NCI-H1930 (cell line): ENCODE results near the gene GPR52.
"Not testable (repeated sequence)": the region's sequence is repeated elsewhere in the genome, so short reads cannot be mapped to it uniquely, and the experiment has no call there.

Experiments
- DNase-seq, 2 experiments: peaks; one replicate each; lab custom pipeline; 2025; lab: John Stamatoyannopoulos, UW

The GPR52 gene, protein sequence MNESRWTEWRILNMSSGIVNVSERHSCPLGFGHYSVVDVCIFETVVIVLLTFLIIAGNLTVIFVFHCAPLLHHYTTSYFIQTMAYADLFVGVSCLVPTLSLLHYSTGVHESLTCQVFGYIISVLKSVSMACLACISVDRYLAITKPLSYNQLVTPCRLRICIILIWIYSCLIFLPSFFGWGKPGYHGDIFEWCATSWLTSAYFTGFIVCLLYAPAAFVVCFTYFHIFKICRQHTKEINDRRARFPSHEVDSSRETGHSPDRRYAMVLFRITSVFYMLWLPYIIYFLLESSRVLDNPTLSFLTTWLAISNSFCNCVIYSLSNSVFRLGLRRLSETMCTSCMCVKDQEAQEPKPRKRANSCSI

DNA sequence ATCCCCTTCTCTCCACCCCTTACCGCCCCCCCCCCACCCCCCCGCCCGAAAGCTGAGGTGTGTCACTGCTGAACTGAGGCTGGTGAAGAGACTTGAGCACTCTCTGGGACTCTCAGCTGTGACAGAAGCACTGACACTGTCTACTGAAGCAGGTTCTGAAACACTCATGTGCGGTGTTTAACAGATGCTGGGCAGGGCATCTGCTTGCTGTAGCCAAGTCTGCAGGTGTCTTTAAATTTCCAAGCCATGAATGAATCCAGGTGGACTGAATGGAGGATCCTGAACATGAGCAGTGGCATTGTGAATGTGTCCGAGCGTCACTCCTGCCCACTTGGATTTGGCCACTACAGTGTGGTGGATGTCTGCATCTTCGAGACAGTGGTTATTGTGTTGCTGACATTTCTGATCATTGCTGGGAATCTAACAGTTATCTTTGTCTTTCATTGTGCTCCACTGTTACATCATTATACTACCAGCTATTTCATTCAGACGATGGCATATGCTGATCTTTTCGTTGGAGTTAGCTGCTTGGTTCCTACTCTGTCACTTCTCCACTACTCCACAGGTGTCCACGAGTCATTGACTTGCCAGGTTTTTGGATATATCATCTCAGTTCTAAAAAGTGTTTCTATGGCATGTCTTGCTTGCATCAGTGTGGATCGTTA, at the start of gene GPR52:
Gene GPR52, plus strand, starts transcription at position 99 of the 665 bp plus-strand sequence. Its CDS starts 148 bp downstream, at position 247.
- no peak for DNase-seq

DNA sequence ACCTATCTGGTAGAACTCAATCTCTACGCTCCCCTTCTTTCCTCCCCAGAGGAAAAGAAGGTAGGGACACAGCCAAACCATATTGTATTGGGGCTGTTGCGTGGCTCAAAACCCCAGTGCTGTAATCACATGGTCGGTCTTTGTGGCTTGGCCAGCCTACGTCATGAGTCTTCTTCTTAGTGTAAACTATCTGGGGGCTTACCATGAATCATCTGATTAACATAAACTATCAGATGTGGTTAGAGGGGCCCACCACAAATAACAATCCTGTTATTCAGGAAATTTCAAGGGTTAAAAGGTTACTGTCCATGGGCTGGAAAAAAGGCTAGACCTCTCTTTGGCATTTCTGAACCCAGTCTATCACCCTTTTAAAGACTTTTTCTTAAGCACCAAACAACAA, 49.5 kb upstream of the GPR52 start:
- no peak for DNase-seq

- no peak for DNase-seq
Observed at GRCh38 chr1:174399211-174399610, 48.6 kb upstream of the GPR52 start.

DNA sequence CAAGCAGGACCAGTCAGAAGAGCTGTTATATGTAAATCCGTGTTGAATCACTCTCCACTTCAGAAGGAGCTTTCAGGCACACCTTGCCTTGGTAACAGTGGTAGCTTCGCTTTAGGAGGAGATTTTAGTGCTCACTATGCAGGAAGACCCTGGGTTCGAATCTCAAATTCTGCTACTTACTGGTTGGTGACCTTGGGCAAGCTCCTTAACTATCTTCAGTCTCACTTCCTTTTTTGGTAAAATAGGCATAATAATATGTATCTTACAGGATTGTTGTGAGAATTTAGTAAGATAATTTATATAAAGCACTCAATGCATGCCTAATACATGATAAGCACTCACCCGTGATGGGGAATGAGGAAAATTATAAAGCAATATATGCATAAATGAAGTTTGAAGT, 46.7 kb upstream of the GPR52 start:
- no peak for DNase-seq

DNA sequence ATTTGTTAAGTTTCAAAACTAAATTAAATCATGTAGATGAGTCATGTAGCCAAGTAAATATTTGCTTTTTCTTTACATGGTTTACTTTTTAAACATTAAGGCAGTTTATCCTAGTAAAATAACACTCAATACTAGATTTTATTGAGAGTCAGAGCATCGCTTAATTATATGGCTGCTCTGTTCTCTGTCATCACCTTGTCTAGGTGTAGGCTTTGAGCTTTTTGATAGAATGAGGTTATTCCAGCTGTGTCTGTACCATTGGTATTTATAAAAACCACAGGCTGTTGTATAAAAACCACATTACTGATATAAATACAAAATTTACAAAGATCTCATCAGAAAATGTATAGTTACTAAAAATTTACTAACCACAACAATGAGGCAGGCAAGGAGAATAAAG, 42.5 kb upstream of the GPR52 start:
- DNase-seq = no peak

- DNase-seq = no peak
Observed at GRCh38 chr1:174406421-174406820, 41.3 kb upstream of the GPR52 start.

DNA sequence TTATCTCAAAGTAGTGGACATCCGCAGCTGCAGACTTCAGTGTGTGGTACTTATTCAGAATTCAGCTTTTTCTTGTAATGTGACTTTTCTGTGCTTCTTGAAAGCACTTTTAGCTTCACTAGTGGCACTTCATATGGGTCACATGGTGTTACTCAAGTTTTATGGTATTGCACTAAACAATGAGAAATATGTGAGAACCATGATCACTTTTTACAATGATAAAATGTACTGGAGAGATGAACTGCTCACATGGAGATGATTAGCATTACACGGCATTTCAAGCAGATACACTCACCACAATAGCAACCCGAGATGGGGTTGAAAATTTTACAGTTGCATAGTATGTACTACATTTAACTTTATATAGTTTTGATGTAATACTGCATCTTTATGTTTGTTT, 40.1 kb upstream of the GPR52 start:
- no peak for DNase-seq

- no peak for DNase-seq
Observed at GRCh38 chr1:174408146-174408545, 39.6 kb upstream of the GPR52 start.

DNA sequence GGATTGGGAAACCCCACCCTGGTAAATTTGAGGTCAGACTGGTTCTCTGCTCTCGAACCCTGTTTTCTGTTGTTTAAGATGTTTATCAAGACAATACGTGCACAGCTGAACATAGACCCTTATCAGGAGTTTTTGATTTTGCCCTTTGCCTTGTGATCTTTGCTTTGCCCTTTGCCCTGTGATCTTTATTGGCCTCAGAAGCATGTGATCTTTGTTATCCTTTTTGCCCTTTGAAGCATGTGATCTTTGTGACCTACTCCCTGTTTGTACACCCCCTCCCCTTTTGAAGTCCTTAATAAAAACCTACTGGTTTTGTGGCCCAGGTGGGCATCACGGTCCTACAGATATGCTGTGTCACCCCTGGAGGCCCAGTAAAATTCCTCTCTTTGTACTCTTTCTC, 38.0 kb upstream of the GPR52 start:
- not testable (repeated sequence) for DNase-seq

GRCh38 chr1:174413632-174414031, 34.1 kb upstream of the GPR52 start:
- no peak for DNase-seq

DNA sequence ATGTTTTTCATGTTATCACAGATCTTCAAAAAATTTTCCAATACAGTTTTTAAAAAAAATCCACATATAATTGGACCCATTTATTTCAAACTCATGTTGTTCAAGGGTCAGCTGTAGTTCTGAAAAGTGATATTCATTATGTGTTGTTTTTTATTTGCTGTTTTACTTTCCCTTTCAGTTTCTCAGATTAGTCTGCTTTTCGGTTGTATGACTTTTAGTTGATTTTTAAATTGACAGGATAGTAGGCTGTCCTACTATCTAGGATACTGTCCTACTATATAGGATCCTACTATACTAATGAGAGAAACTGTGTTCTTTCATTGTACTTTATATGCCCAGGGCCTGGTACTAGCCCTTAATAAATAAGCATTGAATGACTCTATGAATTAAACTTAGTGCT, 33.6 kb upstream of the GPR52 start:
- DNase-seq = no peak

- no peak for DNase-seq
Observed at GRCh38 chr1:174415506-174415905, 32.3 kb upstream of the GPR52 start.

DNA sequence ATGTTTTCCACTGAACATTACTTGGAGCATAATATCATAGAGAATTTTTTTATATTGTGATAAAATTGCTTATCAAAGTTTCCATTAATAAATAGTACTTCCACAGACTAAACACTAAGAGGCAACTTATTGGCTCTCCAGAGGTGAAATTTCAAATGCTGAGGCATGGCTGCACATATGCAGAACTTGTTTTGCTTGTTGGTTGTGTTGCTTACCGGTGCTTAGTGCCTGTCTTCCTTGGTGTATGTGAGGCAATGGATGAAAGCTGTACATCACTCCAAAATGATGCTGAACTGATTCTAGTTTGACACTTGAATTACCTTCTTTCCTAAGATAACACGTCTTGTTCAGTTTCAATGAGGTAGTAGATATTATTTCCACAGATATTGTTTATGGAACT, 29.8 kb upstream of the GPR52 start:
- no peak for DNase-seq

DNA sequence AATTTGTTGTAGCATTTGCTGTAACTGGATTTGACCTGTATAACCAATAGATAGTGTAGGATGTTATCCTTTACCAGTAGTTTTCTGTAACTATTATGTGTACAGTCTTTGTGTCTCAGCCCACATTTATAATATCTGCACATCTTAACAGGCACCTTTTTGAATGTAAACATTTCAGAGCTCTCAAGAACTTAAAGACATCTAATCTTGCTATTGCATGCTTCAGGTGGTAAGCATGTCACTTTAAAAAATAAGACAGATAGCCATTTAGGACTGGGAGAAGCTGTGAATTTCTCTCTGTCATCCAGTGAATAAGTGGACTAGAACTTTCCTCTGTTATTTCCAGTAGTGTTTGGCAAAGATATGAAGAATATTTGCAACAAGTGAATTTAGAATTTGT, 22.6 kb upstream of the GPR52 start:
- no peak for DNase-seq

DNA sequence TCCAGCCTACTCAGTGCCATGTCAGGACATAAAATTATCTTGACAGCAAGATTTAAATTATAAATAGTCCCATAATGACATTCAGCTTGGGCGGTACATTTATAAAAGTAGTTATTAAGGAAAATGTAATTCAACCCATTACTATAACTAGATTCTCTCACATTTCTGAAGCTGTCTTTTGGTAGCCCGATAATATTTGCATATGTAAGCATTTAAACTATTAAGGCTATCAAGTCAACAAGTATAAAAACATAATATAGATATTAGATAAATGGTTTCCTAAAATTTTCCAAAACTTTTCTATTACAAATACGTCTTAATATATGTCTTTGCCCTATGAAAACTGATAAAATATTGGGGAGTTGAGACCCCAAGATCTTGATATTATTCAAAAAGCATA, 21.6 kb upstream of the GPR52 start:
- no peak for DNase-seq

- DNase-seq = no peak
Observed at GRCh38 chr1:174428033-174428432, 19.7 kb upstream of the GPR52 start.

DNA sequence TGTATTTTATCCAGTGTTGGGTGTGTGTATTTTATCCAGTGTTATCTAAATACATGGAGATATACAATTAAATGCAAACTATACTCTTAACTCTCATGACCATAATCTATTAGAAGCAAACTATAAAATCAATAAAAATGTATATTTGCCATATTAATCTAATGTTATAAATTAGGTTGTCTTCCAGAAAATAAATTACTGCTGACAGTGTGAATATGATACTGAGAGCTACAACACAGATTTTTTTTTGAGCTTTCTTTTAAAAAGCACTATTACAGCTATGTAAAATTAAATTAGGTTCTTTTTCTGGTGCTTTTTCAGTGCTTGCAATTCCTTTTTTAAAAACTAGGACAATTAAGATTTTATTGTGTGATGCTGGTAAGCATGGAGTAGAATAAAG, 19.0 kb upstream of the GPR52 start:
- DNase-seq = no peak

DNA sequence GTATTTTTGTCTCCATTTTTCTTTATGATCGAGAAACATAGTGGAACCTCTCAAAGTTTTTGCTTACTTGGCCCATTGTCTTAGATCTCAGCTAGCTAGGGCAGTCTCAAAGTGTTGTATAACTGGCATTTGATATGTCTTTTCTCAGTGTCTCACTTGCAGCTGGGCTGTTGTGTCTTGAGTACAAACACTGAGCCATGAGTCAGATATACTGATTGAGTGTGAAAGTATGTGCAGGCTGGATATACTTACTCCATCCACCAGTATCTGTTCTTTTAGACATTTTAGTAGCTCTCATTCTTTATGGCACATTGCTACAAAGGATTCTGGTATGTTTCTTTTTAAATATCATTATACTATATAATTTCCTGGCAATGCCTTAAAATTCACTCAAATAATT, 14.3 kb upstream of the GPR52 start:
- DNase-seq = no peak

DNA sequence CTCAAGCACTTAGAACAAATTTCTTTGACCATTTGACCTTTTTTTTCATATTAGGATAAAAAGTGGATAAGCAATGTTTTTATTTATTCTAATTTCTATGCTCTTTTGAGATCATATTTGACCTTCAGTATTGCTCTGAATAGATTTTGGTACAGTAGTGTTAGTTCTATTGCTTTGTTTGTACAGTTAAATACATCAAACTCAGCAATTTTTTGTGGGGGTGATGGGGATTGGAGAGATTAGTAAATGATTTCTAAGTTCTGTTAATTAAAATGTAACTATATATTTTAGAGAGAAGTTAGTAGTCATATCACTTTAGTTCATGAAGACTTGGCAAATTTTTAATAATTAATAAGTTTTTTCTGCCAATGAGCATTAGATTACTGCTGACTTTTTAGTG, 2.4 kb upstream of the GPR52 start:
- no peak for DNase-seq

- DNase-seq = no peak
Observed at GRCh38 chr1:174445817-174446216, 1.9 kb upstream of the GPR52 start.

DNA sequence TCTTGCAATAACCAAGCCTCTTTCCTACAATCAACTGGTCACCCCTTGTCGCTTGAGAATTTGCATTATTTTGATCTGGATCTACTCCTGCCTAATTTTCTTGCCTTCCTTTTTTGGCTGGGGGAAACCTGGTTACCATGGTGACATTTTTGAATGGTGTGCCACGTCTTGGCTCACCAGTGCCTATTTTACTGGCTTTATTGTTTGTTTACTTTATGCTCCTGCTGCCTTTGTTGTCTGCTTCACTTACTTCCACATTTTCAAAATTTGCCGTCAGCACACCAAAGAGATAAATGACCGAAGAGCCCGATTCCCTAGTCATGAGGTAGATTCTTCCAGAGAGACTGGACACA, 743 bp downstream of the GPR52 start:
- no peak for DNase-seq

- no peak for DNase-seq
Observed at GRCh38 chr1:174448974-174449373, 1.2 kb downstream of the GPR52 start.

GRCh38 chr1:174451408-174451807, 3.6 kb downstream of the GPR52 start:
- no peak for DNase-seq

- no peak for DNase-seq
Observed at GRCh38 chr1:174465855-174466254, 18.1 kb downstream of the GPR52 start.
